H9 (cell line): ENCODE measurements around the gene LRMDA. TPM values are rescaled to one million over a fixed set of nuclear protein-coding genes. Genes with fewer than 3 reads are reported as not detected.

Experiments used
- DNase-seq: peaks from one replicate; pipeline ENCODE4 v3.0.0-alpha.2; 2017
- H2AFZ ChIP-seq: one replicate; pipeline ENCODE4 v1.6.1; 2013; ENCODE audit warnings: mild to moderate bottlenecking, low read length, control low read depth, moderate library complexity
- H2AK5ac ChIP-seq: 2 replicates; pipeline ENCODE4 v1.6.1; 2013; ENCODE audit warnings: low read length, control low read depth, mixed read lengths; ENCODE audit not compliant: insufficient read length
- H2BK120ac ChIP-seq: one replicate; pipeline ENCODE4 v1.6.1; 2013; ENCODE audit warnings: low read depth, mild to moderate bottlenecking, low read length, control low read depth, inconsistent platforms; ENCODE audit not compliant: poor library complexity, severe bottlenecking
- H2BK12ac ChIP-seq: 2 replicates; pipeline ENCODE4 v1.6.1; 2013; ENCODE audit warnings: low read length, control low read depth, mixed read lengths, low read depth; ENCODE audit not compliant: insufficient read length
- H2BK15ac ChIP-seq: 2 replicates; pipeline ENCODE4 v1.6.1; 2013; ENCODE audit warnings: low read depth, low read length, control low read depth
- H2BK20ac ChIP-seq: one replicate; pipeline ENCODE4 v1.6.1; 2013; ENCODE audit warnings: low read depth, mild to moderate bottlenecking, low read length, control low read depth, inconsistent platforms; ENCODE audit not compliant: poor library complexity, severe bottlenecking
- H2BK5ac ChIP-seq: 2 replicates; pipeline ENCODE4 v1.6.1; 2013; ENCODE audit warnings: low read length, control low read depth, mixed read lengths; ENCODE audit not compliant: insufficient read length
- H3K14ac ChIP-seq: 2 replicates; pipeline ENCODE4 v1.6.1; 2013; ENCODE audit warnings: low read length, control low read depth; ENCODE audit not compliant: insufficient read depth
- H3K18ac ChIP-seq: 2 replicates; pipeline ENCODE4 v1.6.1; 2013; ENCODE audit warnings: low read depth, mild to moderate bottlenecking, mixed read lengths, low read length, control low read depth; ENCODE audit not compliant: insufficient read length
- H3K23ac ChIP-seq: 2 replicates; pipeline ENCODE4 v1.6.1; 2013; ENCODE audit warnings: low read length, control low read depth, mixed read lengths, low read depth; ENCODE audit not compliant: insufficient read length
- H3K23me2 ChIP-seq: 2 replicates; pipeline ENCODE4 v1.6.1; 2013; ENCODE audit warnings: low read depth, mild to moderate bottlenecking, mixed read lengths, low read length, control low read depth; ENCODE audit not compliant: insufficient read length, poor library complexity, severe bottlenecking
- H3K27ac ChIP-seq: 2 replicates; pipeline ENCODE4 v1.5.1; 2013; ENCODE audit warnings: low read length, control low read depth, mixed read lengths, low read depth; ENCODE audit not compliant: insufficient read length
- H3K27me3 ChIP-seq: 2 replicates; pipeline ENCODE4 v1.6.1; 2013; ENCODE audit warnings: low read length, control low read depth, inconsistent platforms; ENCODE audit not compliant: insufficient read depth
- H3K4ac ChIP-seq: 2 replicates; pipeline ENCODE4 v1.6.1; 2013; ENCODE audit warnings: low read depth, mild to moderate bottlenecking, control low read depth, inconsistent platforms, low read length, moderate library complexity
- H3K4me1 ChIP-seq: 2 replicates; pipeline ENCODE4 v1.6.1; 2013; ENCODE audit warnings: low read length, control low read depth, inconsistent platforms; ENCODE audit not compliant: insufficient read depth
- H3K4me2 ChIP-seq: 2 replicates; pipeline ENCODE4 v1.6.1; 2013; ENCODE audit warnings: low read length, control low read depth, mixed read lengths; ENCODE audit not compliant: insufficient read length, insufficient read depth
- H3K56ac ChIP-seq: 2 replicates; pipeline ENCODE4 v1.6.1; 2013; ENCODE audit warnings: low read depth, mild to moderate bottlenecking, mixed read lengths, low read length, control low read depth; ENCODE audit not compliant: insufficient read length
- H3K79me1 ChIP-seq: 2 replicates; pipeline ENCODE4 v1.6.1; 2013; ENCODE audit warnings: low read depth, mild to moderate bottlenecking, moderate library complexity, low read length, control low read depth, inconsistent platforms; ENCODE audit not compliant: insufficient read depth, poor library complexity, severe bottlenecking
- H3K79me2 ChIP-seq: 2 replicates; pipeline ENCODE4 v1.6.1; 2013; ENCODE audit warnings: low read length, control low read depth, inconsistent platforms; ENCODE audit not compliant: insufficient read depth
- H3K9ac ChIP-seq: 2 replicates; pipeline ENCODE4 v1.6.1; 2013; ENCODE audit warnings: low read length, control low read depth, mixed read lengths; ENCODE audit not compliant: insufficient read length; ENCODE audit errors: extremely low read depth
- H3K9me3 ChIP-seq: one replicate; pipeline ENCODE4 v1.6.1; 2013; ENCODE audit warnings: low read depth, low read length, inconsistent platforms; ENCODE audit not compliant: control insufficient read depth
- H3T11ph ChIP-seq: one replicate; pipeline ENCODE4 v1.6.1; 2013; ENCODE audit warnings: mild to moderate bottlenecking, low read length, control low read depth, inconsistent platforms
- H4K20me1 ChIP-seq: one replicate; pipeline ENCODE4 v1.6.1; 2013; ENCODE audit not compliant: control insufficient read depth, insufficient read length, insufficient read depth
- H4K5ac ChIP-seq: 2 replicates; pipeline ENCODE4 v1.6.1; 2013; ENCODE audit warnings: low read depth, mild to moderate bottlenecking, mixed read lengths, low read length, control low read depth; ENCODE audit not compliant: insufficient read length
- H4K8ac ChIP-seq: replicated peaks from 2 replicates; pipeline ENCODE4 v1.6.1; 2013; ENCODE audit warnings: low read length, control low read depth, mixed read lengths, low read depth; ENCODE audit not compliant: insufficient read length
- H4K91ac ChIP-seq: 2 replicates; pipeline ENCODE4 v1.6.1; 2013; ENCODE audit warnings: low read depth, mild to moderate bottlenecking, moderate library complexity, mixed read lengths, low read length, control low read depth; ENCODE audit not compliant: insufficient read length
- H3K27ac Mint-ChIP-seq, 3 experiments: 2 replicates in 2 of 3; 3 replicates in 1 of 3; pipeline ENCODE4 v1.8.0; 2020 to 2021; ENCODE audit warnings: mixed read lengths in 3 of 3, mild to moderate bottlenecking in 1 of 3, moderate library complexity in 1 of 3
- H3K27me3 Mint-ChIP-seq: 2 replicates; pipeline ENCODE4 v1.8.0; 2021; ENCODE audit warnings: low read depth, mild to moderate bottlenecking, moderate library complexity, mixed read lengths
- H3K36me3 Mint-ChIP-seq, 3 experiments: 2 replicates in 2 of 3; 3 replicates in 1 of 3; pipeline ENCODE4 v1.8.0; 2020 to 2021; ENCODE audit warnings: low read depth in 3 of 3, mixed read lengths in 3 of 3; ENCODE audit not compliant: insufficient read depth in 1 of 3
- H3K4me1 Mint-ChIP-seq, 2 experiments: 2 replicates each; pipeline ENCODE4 v1.8.0; 2020; ENCODE audit warnings: mixed read lengths in 2 of 2
- H3K4me3 Mint-ChIP-seq, 2 experiments: 2 replicates in 1 of 2; 3 replicates in 1 of 2; pipeline ENCODE4 v1.8.0; 2020 to 2021; ENCODE audit warnings: mild to moderate bottlenecking in 2 of 2, mixed read lengths in 2 of 2, moderate library complexity in 1 of 2
- H3K9me3 Mint-ChIP-seq, 2 experiments: 2 replicates in 1 of 2; 3 replicates in 1 of 2; pipeline ENCODE4 v1.8.0; 2020; ENCODE audit warnings: mild to moderate bottlenecking in 2 of 2, mixed read lengths in 2 of 2, moderate library complexity in 1 of 2
- CTCF ChIP-seq: fragments of 200-600 bp; sonication (generic); conservative IDR thresholded peaks from 3 replicates; pipeline ENCODE4 v1.8.0; 2021; ENCODE audit warnings: antibody characterized with exemption, mild to moderate bottlenecking
- WGBS: extraction: QIAGEN DNeasy Blood & Tissue Kit; methylation state at CpG from one replicate; pipeline ENCODE4 v1.1.7; 2013; ENCODE audit warnings: missing lambda C conversion rate, low lambda C conversion rate, mixed read lengths; ENCODE audit not compliant: insufficient read length; ENCODE audit errors: extremely low coverage; 5-methylcytosine and 5-hydroxymethylcytosine counted together
- total RNA-seq: library from RNA; stranded (reverse); gene quantifications from 2 replicates; pipeline ENCODE4 v1.2.1, GENCODE V29; 2021

LRMDA gene
- total RNA-seq, 1 experiment from 2014 or later: 1.8 TPM

GRCh38 chr10:76549171-76549570, 1117.7 kb downstream of the LRMDA start:
- H3K4me1 Mint-ChIP-seq: peaks cover 6 to 10% of the 10 kb centered on the region in 2 experiments; a peak in 3 of 4 replicates
- no peak overlapping the region for H2BK120ac ChIP-seq
- H4K20me1 ChIP-seq: no peaks in the 10 kb centered on the region

More at GRCh38 chr10:76549171-76549570, 1117.7 kb downstream of the LRMDA start:
- H3K4me2 ChIP-seq: no peak overlapping the region
- no peak overlapping the region for H2AK5ac ChIP-seq
- no peak for TF ChIP-seq CTCF
- no peak overlapping the region for H3K56ac ChIP-seq
- no peak overlapping the region for H3K27ac ChIP-seq
- H3K4ac ChIP-seq: no peak overlapping the region
- no CpG with 5 or more reads among the region's 3 CpGs for WGBS
- no peak overlapping the region for H3K27ac Mint-ChIP-seq
- no peak overlapping the region for H2BK20ac ChIP-seq
- H3K18ac ChIP-seq: no peak overlapping the region
- peaks cover 3% of the 10 kb centered on the region; the same call in 1 of the 2 replicates for H3K27me3 Mint-ChIP-seq
- no peak overlapping the region for H2AFZ ChIP-seq
- no peaks in the 10 kb centered on the region for H3K9me3 ChIP-seq
- H3K9me3 Mint-ChIP-seq: no peaks in the 10 kb centered on the region
- H3K23me2 ChIP-seq: no peaks in the 10 kb centered on the region
- no peaks in the 10 kb centered on the region; a peak in 1 of 7 replicates for H3K36me3 Mint-ChIP-seq
- no peak overlapping the region for H2BK12ac ChIP-seq
- H3K27me3 ChIP-seq: no peaks in the 10 kb centered on the region
- H3K4me3 Mint-ChIP-seq: no peak overlapping the region
- no peak overlapping the region for H3K23ac ChIP-seq
- H3T11ph ChIP-seq: no peak overlapping the region
- no peak overlapping the region for H2BK5ac ChIP-seq
- no peak overlapping the region for H4K8ac ChIP-seq
- H3K79me2 ChIP-seq: no peaks in the 10 kb centered on the region
- H3K14ac ChIP-seq: no peak overlapping the region
- no peaks in the 10 kb centered on the region for H3K4me1 ChIP-seq
- no peak for DNase-seq
- H2BK15ac ChIP-seq: no peak overlapping the region
- no peak overlapping the region for H3K9ac ChIP-seq
- H3K79me1 ChIP-seq: no peaks in the 10 kb centered on the region
- no peak overlapping the region for H4K91ac ChIP-seq
- H4K5ac ChIP-seq: no peak overlapping the region
